Gastrocnemius medialis (tissue), 4 donors: Measurements from ENCODE around the gene HPN.

ENCODE experiments used
- POLR2A ChIP-seq, 2 donors: fragments of 450-650 bp; IDR thresholded peaks; one replicate each; pipeline ENCODE4 v1.6.1; 2017; ENCODE audit warnings: antibody characterized with exemption in 2 of 2, mild to moderate bottlenecking in 2 of 2, moderate library complexity in 2 of 2
- TF ChIP-seq, protein P1 (sequence below), 5 experiments: fragments of 450-650 bp in 3 of 5; fragments of 200-600 bp in 2 of 5; sonication (generic) in 2 of 5; IDR thresholded peaks in 4 of 5; conservative IDR thresholded peaks in 1 of 5; 1 replicate in 4 of 5; 2 replicates in 1 of 5; pipeline ENCODE4 v1.5.1; 2016 to 2019; ENCODE audit warnings: antibody characterized with exemption in 5 of 5, mild to moderate bottlenecking in 3 of 5, moderate library complexity in 3 of 5

DNA sequence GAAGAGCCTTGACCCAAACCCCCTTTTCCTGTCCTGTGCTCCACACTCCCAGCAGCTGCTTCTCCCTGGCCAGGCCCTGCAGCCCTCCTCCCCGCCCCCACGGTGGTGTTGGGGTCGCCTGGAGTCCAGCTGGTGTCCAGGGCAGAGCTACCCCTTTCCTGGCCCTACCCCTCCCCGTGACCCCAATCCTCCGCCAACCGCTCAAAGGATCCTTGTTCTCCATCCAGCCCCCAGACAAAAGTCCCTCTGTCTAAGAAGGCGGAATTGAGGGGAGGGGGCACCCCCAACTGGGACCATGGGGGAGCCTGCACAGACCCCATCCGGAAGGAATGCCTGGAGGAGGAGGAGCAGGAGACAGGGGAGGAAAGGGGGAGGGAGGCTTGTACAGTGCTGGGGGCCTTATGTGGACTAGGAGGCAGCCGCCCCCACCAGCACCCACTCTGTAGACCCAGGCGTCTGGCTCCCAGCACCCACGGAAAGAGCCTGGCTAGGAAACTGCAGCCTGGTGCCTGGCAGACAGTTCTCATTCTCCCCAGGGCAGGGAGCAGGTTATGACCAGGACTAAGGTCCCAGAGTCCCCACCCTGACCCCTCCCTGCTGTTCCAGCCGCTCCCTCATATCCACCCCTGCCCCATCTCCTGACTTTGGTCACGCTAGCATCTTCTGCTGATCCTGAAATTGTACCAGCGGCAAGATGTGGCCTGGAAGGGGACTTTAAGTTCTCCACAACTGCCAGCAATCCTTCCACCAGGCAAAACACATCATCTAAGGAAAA lies 73.8 kb downstream of the HPN start, which contains the start of gene FXYD3:
- TF ChIP-seq, protein P1, sequence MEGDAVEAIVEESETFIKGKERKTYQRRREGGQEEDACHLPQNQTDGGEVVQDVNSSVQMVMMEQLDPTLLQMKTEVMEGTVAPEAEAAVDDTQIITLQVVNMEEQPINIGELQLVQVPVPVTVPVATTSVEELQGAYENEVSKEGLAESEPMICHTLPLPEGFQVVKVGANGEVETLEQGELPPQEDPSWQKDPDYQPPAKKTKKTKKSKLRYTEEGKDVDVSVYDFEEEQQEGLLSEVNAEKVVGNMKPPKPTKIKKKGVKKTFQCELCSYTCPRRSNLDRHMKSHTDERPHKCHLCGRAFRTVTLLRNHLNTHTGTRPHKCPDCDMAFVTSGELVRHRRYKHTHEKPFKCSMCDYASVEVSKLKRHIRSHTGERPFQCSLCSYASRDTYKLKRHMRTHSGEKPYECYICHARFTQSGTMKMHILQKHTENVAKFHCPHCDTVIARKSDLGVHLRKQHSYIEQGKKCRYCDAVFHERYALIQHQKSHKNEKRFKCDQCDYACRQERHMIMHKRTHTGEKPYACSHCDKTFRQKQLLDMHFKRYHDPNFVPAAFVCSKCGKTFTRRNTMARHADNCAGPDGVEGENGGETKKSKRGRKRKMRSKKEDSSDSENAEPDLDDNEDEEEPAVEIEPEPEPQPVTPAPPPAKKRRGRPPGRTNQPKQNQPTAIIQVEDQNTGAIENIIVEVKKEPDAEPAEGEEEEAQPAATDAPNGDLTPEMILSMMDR (IDR thresholded peaks at IDR 0.05 in 4 of 5, conservative IDR thresholded peaks at IDR 0.05 in 1 of 5), result no peak
- TF ChIP-seq POLR2A (IDR thresholded peaks at IDR 0.05), result no peak
